ENCODE measurements around the gene SYT4.

SYT4 gene

GRCh38 chr18:43279015-43279744 lies 1.9 kb upstream of the SYT4 start:
- peak; percentile 0 for DNase-seq (ENCODE audit: low read depth)
- no peak for TF ChIP-seq CTCF (conservative IDR thresholded peaks at IDR 0.05; ENCODE audit: low read length)
- H3K4me3 ChIP-seq (ENCODE audit: low read length), result no peak overlapping the region

GRCh38 chr18:43278355-43278754 lies 1.1 kb upstream of the SYT4 start:
- H3K4me3 ChIP-seq (ENCODE audit: low read length), result no peak overlapping the region
- DNase-seq (ENCODE audit: low read depth), result no peak
- no peak for TF ChIP-seq CTCF (conservative IDR thresholded peaks at IDR 0.05; ENCODE audit: low read length)

GRCh38 chr18:43276491-43276890 lies 799 bp downstream of the SYT4 start:
- H3K4me3 ChIP-seq (ENCODE audit: low read length), result no peak overlapping the region
- no peak for DNase-seq (ENCODE audit: low read depth)
- TF ChIP-seq CTCF (conservative IDR thresholded peaks at IDR 0.05; ENCODE audit: low read length), result no peak

GRCh38 chr18:43275546-43275945 lies 1.7 kb downstream of the SYT4 start:
- DNase-seq (ENCODE audit: low read depth), result no peak
- TF ChIP-seq CTCF (conservative IDR thresholded peaks at IDR 0.05; ENCODE audit: low read length), result no peak
- H3K4me3 ChIP-seq (ENCODE audit: low read length), result no peak overlapping the region

- no peak overlapping the region for H3K4me3 ChIP-seq (ENCODE audit: low read length)
- DNase-seq (ENCODE audit: low read depth), result no peak
- no peak for TF ChIP-seq CTCF (conservative IDR thresholded peaks at IDR 0.05; ENCODE audit: low read length)
Measured at GRCh38 chr18:43274526-43274925, 2.8 kb downstream of the SYT4 start.

GRCh38 chr18:43271593-43272432 lies 5.5 kb downstream of the SYT4 start:
- H3K4me3 ChIP-seq (ENCODE audit: low read length), result no peak overlapping the region
- peak; percentile 86 for TF ChIP-seq CTCF (conservative IDR thresholded peaks at IDR 0.05; ENCODE audit: low read length)
- peak; percentile 56 for DNase-seq (ENCODE audit: low read depth)

GRCh38 chr18:43267818-43268217 lies 9.5 kb downstream of the SYT4 start:
- no peak for TF ChIP-seq CTCF (conservative IDR thresholded peaks at IDR 0.05; ENCODE audit: low read length)
- no peak for DNase-seq (ENCODE audit: low read depth)
- H3K4me3 ChIP-seq (ENCODE audit: low read length), result no peak overlapping the region
